HG03135 (cell line): ENCODE measurements around the gene BIN2.
A peak's percentile ranks its signal among the peaks of the same experiment; 100 is the strongest.
"Not testable (repeated sequence)": the region's sequence is repeated elsewhere in the genome, so short reads cannot be mapped to it uniquely, and the experiment has no call there.

Experiments
- ATAC-seq: cut with Tn5 transposase; IDR thresholded peaks from one replicate; pipeline ENCODE4 v1.9.1; 2021; ENCODE audit warnings: mild to moderate bottlenecking, moderate library complexity; ENCODE audit not compliant: unreplicated experiment

The BIN2 gene

DNA sequence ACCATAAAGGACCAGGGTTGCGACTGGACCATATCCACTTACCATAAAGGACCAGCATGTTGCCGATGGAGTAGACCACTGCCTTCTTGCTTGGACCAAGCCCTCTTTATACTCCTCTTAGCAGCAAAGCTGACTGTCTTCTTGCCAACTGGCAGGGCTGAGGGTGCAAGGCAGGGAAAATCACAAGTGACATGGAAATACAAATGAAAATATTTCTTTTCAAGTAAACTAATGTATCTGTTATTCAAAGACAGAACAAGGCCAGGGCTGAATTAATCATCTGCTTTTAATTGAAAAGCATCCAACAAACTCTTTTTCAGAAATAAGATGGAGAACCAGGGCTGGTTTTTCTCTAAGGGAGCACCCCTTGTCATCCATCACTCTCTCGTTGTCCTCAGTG is 22.6 kb upstream of the BIN2 start, which contains the start of gene CELA1:
TSS of gene CELA1 (minus strand) at position 99 of the 400 bp plus-strand sequence. CDS start at position 58, 41 bp downstream.
- ATAC-seq = no peak

DNA sequence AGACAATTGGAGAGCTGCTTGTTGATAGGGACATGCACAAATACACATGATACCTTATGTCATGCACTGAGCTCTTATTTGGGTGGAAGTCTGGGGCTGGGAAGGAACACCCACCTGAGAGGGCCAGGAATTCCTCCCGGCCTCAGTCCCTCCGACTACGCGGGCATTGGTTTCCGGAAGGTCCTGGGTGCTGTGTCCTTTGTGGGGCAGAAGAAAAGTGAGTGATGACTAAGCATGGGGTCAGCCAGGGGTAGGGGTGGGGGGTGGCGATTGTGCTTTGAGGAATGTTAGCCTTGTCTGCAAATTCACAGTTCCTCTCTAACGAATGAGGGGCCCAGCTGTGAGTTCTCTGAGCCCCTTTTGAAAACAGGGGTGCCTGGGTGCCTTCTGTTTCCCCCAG is 21.7 kb upstream of the BIN2 start:
- ATAC-seq = no peak

DNA sequence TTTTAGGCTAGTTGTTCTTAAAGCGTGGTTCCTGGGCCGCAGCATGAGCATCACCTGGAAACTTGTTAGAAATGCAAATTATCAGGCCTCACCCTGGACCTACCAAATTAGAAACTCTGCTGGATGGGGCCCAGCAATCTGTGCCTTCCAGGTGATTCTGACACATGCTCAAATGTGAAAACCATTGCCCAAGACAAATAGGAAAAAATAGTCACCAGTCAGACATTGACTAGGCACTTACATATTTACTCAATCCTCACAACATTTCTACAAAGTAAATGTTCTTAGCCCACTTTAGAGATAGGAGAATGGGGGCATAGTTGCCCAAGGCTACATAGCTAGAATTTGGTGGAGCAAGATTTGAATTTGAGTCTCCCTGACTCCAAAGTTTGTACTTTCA is 19.2 kb upstream of the BIN2 start:
- no peak for ATAC-seq

DNA sequence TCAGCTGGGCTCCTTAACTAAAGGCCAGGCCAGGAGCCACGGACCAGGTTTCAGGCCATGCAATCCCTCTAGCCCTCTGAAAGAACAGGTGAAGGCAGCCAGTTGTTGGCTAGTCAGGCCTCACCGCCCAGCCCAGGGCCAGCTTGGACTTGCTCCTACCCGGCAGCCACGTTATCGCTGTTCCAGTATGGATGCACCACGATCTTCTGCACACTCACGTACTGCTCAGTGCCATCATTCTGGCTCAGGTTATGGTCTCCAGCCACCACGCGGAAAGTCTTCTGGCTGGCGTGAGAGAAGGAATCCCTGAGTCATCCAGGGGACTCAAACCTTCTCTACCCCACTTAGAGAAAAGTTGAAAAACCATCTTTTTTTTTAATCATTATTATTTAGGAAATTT is 18.4 kb upstream of the BIN2 start:
- no peak for ATAC-seq

DNA sequence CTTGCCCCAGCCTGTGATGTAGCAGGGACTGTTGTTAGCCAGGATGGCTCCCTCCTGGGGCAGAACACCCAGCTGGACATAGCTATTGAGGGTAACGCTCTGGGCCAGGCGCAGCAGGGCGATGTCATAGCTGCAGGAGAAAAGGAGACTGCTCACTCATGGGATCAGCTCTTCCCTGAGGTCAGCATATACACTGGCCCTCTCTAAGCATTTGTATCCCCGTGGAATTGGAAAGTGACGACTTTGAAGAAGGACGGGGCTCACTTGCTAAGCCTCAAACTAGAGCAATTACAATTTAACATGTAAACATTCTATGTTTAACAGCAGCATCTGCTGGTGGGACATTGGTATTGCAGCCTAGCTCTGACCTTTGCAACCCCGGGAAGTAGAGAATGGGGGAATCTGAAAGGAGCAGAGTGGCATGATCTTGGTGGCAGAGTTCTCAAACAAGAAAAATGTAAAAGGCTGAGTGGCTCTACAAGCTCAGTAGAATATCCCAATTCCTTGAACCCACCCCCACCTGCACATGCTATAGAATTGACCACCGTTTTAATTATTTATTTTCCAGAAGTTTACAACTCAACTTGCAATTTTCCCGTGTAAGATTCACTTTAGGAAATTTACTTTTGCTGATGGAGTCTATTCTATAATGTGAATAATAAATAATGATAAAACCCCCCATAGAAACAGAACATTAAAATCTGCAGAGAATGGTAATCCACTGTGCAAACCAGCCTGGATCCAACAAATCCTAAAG is 17.5 kb upstream of the BIN2 start:
- no peak for ATAC-seq

DNA sequence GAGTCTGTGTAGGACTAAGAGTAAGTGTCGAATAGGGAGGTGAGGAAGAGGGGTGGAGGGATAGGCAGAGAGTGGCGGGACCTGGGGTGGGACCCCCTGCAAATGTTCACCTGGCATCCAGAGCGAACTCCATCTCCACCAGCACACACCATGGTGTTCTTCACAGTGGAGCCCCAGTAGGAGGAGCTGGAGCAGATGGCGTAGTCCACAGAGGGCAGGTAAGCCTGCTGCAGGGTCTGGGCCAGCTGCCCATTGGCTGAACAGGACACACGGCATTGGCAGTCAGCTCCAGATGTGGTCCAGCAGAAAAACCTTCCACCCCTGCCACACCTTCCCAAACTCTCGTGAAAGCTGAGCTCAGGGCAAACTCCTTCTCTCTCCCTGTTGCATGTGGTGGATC is 15.8 kb upstream of the BIN2 start:
- ATAC-seq = no peak

DNA sequence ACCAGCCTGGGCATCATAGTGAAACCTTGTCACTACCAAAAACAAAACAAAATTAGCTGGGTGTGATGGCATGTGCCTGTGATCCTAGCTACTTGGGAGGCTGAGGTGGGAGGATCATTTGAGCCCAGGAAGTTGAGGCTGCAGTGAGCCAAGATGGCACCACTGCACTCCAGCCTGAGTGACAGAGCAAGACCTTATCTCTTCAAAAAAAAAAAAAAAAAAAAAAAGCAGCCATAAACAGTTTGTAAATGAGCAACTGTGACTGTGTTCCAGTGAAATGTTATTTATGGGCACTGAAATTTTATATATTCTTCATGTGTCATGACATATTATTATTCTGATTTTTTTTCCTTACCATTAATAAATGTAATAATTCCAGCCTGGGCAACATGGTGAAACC is 13.4 kb upstream of the BIN2 start:
- not testable (repeated sequence) for ATAC-seq

DNA sequence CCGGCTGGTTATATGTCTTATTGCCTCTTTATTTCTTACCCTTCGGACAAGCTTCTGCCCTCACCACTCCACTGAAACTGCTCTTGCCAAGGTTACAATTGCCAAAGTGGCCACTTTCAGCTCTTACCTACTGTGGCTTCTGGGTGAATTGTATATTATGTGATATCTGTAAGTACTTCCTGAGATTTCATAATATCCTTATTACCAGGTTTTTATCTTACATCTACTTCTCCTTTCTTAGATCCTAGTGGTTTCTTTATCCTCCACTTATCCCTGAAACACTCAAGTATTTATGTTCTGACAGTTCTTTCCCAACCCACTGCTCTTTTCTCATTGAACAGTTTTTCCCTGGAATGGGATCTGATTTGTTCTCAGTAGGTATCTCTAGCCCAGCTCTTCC is 12.0 kb upstream of the BIN2 start:
- ATAC-seq = no peak

DNA sequence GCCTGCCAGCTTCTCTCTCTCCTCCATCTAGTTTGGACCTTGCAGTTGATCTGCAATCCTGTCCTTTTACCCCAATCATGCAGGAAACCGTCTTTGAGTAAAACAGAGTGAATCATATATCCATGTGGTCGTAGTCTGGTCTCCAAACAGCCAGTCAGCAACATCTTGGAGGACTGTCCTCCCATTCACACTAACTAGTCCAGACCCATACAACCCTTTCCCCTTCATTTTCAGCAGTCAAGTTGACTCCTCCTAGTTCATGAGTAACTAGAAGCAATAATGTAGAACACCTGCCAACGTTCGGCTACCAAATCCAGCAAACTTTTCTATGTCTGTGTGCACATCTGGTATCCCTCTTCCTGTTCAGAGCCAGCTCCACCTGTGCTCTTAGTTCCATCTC is 10.8 kb upstream of the BIN2 start:
- ATAC-seq = no peak

DNA sequence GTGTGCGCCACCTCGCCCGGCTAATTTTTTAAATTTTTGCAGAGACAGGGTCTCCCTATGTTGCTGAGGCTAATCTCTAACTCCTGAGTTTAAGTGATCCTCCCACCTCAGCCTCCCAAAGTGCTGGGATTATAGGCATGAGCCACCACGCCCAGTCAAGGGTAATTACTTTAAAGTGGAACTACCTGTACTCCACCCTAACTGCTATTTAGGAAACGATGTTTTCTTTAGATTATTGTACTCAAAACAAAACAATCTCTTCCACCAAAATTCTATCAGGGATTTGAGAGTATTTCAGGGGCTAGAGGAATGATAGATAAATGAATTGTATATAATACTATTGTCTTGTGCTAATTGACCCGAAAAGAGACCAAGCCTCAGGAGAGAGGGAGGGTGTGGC is 9.6 kb upstream of the BIN2 start:
- ATAC-seq = no peak

DNA sequence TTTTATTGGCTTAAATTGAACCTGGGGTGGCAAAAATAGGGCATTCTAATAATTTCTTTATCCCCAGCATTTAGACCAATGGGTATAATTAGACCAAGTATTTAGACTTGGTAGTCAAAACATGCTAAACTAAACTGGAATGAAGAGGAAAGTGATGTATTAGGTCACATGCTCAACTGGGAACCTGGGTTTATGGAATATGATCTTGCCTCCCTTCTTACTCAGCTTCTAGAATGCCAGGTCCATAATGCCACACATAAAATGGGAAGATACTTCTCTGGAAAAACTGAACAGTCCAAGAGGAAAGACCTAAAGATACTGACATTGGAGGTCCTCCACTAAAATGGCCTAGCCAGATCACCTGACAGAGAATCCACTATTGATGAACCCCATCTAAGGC is 6.2 kb upstream of the BIN2 start:
- ATAC-seq = no peak

DNA sequence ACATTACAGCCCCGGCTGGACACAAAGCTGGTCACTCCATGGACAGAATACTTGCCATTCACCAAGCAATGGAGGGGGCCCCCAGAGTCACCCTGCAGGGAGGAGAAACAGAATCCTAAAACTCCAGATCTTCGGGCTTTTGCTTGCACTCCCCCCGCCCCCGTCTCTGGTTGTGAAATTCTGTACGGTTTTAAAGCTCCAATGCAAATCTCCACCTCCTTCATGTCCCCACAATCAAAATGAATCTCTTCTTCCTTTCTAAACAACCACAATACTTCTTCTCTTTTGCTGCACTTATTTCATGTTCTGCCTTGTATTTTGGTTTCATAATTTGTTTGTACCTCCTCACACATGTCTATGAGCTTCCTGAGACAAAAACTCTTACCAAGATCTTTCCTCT is 5.8 kb upstream of the BIN2 start:
- ATAC-seq = no peak

DNA sequence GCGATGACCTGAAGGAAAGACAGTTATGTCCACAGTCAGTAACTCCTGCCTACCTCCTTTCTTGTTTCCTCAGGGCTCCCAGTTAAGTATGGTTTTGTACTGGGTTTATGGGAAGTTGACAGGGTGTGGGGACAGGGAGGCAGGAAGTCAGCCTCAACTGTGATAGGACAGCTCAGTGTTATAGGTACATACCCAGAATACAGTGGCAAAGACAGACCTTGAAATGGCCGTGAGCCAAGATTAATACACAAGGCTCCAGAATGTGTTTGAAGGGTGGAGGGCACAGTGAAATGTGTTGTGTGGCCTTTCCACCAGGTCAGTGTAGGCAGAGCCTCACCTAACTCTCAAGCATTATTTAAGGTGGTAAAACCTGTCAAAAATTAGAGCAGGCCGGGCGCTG is 4.6 kb upstream of the BIN2 start:
- ATAC-seq = no peak

DNA sequence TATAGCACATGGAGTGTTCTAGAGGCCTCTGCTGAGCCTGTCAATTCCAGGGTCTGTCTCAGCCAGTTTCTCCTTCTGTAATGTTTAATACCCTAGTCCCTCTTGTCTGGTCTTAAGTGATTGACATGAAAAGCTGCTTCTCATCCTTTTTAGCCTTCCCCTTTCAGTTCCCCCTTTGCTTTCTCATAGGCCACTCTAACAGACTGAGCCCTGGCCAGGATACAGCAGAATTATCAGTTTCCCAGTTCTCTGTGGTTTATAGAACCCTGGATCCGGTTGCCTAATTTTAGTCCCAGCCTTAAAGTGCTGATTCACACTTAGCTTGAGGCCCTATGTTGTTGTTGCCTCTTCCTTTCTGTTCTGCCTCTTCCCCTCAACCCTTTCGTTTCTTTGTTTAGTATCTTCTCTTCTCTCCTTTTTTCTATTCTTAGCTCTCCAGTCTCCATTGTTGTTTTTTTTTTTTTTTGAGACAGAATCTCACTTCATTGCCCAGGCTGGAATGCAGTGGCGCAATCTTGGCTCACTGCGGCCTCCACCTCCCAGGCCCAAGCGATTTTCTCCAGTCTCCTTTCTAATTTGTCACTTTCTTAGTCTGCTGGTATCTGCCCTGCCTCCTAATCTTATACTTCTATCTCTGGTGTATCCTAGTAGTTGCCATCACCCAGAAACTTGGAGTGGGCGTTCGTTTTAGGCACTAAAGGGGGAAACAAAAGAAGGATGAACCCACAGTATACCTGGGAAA is 2.9 kb upstream of the BIN2 start:
- ATAC-seq = peak; percentile 46

DNA sequence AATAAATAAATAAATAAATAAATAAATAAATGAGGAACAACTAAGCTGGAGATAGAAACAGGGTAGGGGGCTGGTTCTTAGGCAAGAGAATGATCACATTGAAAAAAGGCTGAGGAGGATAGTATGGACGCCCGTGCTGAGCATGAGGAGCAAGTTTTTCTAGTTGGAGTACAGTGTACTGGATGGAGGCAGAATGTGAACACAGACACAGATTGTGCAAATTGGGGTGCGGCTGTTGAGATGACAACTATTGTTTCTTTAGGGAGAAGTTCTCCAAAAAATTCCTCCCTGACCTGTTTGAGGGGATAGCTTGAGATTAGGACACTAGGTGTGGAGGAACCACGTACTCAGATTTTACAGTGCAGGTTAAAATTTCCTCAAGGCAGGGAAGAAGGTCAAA is 979 bp upstream of the BIN2 start:
- no peak for ATAC-seq

DNA sequence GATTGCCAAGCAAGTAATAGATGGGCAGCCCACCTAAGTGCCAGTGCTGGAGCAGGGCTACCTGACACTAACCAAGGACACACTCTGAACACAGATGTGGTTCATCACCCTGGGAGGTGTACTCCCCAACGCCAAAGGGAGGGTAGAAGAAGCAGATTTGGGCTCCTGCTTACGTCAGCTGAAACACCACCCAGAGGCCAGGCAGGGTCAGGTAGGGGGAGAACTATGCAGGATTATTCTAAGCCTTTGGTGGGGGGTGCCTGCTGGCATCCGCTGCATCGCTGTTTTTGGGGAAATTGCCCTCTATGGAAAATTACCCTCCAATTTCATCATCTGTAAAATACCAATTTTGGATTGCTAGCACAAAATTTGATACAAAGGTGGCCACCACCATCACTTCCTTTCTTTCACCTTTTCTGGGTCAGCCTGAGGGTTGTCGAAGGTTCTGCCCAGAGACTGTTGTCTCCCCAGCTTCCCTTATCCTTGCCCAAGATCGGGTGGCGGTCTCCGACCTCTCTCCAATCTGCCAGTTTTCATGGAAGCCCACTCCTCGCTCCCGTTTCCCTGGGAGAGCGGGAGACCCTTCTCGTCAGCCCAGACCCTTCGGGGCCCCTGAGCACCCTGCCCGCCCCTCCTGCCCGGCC is 535 bp downstream of the BIN2 start:
- ATAC-seq = peak; percentile 3

DNA sequence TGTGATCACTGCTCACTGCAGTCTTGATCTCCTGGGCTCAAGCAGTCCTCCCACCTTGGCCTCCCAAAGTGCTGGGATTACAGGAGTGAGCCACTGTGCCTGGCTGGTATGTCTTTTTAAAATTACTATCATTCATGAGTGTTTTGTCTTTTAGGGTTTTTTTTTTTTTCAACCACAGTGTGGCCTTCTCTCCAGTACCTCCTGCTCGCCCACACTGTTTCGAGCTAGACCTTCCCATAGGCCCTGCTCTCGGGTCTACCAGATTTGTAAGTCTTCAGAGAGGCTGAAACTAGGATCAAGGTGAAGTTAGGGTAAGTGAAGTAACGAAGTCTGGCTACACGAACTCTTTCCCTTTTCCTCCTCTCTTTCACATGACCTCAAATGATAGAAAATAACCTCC is 1.5 kb downstream of the BIN2 start:
- ATAC-seq = no peak

DNA sequence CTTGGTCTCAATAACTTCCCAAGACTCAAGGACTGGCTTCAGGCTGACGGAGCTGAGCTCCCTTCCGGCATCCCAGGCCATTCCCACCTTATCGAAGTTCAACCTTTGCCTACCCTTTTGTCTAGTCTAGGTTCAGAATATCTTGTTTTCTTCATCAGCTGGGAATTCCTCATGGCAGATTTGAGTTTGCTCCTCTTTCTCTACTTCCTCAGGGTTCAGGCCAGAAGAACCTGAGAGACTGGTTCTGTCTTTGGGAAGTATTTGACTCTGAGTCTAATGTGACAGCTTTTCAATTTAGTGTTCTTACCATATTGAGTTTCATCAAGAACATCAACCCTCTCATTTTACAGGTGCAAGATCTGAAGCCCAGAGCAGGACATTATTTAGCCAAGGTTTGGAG is 2.1 kb downstream of the BIN2 start:
- no peak for ATAC-seq

DNA sequence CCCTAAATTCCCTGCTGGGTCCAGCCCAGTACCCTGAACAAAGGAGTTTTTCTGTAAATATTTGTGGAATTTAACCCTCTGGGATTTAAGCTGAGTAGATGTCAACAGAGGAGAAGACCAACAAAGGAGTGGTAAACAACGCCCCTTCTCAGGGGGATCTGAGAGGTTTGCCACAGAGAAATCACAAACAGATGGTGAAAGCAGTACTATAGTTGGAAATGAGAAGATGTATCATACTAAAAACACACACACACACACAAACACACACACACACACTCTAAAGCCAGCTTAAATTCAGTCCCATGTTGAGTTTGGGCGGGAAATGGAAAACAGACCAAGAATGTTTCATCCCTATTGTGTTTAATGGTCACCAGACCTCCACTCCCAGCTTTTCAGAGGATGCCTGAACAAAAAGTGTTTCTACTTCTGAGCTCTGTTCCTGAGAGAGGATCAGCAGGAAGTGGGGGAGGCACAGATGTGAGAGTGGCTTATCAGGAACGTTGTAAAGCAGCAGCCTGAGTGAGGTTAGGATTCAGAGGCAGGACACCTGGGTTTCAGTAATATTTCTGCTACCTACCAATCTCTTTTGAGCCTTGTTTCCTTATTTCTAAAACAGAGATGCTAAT is 3.2 kb downstream of the BIN2 start:
- ATAC-seq = no peak

DNA sequence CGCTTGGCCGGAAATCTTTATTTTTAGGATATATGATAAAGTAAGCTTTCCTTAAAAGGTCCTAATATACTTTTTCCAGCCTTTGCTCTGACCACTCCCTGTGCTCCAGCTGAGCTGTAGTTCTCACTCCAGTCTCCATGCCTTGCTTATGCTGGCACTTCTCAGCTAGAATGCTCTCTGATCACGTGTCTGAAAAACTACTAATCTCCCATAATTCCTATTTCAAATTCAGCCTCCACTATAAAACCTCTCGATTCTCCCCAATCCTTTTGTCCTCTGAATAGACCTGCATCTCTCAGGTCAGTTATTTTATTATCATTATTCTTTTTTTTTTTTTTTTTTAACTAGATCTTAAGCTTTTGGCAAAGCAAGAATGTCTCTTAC is 3.7 kb downstream of the BIN2 start:
- no peak for ATAC-seq

DNA sequence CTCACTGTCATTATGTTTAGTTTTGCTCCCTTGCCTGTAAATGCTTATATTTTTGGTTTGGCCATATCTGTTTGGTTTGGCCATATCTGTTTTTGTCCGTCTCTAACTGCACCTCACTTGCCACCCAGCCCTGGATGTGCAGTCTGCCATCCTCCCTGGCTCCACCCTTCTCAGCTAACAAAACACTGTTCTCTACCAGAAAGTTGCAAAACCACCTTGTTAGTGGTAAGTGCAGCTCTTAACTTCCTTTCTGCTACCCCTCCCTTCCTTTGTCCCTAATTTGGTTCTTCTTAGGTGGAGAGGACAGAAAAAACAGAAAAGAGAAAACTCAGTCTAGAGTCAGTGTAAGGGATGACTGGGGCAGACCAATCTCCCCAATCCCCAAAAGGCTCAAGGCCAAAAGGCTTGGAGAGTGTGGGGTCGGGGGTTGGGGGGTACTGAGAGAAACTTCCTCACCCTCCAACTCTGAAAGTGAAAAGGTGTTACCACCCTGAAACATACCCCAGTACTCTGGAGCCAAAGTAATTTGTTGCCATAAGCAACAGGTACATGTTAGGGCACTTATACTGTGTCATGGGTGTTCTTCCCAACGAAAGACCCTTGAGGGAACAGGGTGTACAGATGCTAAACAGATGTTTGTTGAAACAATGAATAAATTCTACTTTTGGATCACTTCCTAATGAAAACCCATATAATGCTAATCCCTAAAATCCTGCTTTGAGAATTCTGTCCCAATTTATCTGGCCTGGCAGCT is 5.0 kb downstream of the BIN2 start:
- ATAC-seq = no peak
